Measurements from ENCODE around the gene TTC9.

The TTC9 gene

GRCh38 chr14:70641548-70642302 lies at the start of gene TTC9:
TSS of gene TTC9 (plus strand) at chr14:70641916. CDS start at chr14:70642130, 214 bp downstream.
- DNase-seq, result no peak

GRCh38 chr14:70594461-70594860 lies 47.3 kb upstream of the TTC9 start:
- DNase-seq, result no peak

GRCh38 chr14:70595443-70596185 lies 46.1 kb upstream of the TTC9 start:
- no peak for DNase-seq

GRCh38 chr14:70597731-70598130 lies 44.0 kb upstream of the TTC9 start:
- DNase-seq, result no peak

- no peak for DNase-seq
Measured at GRCh38 chr14:70599345-70599744, 42.4 kb upstream of the TTC9 start.

GRCh38 chr14:70600382-70601157 lies 41.1 kb upstream of the TTC9 start, which contains the start of gene MED6:
TSS of gene MED6 (minus strand) at chr14:70600655. CDS start at chr14:70600637, 18 bp downstream.
- DNase-seq, result peak; percentile 89

GRCh38 chr14:70601162-70601561 lies 40.6 kb upstream of the TTC9 start:
- no peak for DNase-seq

GRCh38 chr14:70602254-70602653 lies 39.5 kb upstream of the TTC9 start:
- no peak for DNase-seq

GRCh38 chr14:70611216-70611615 lies 30.5 kb upstream of the TTC9 start:
- DNase-seq, result no peak

GRCh38 chr14:70616646-70617045 lies 25.1 kb upstream of the TTC9 start:
- no peak for DNase-seq

GRCh38 chr14:70618314-70618713 lies 23.4 kb upstream of the TTC9 start:
- no peak for DNase-seq

- DNase-seq, result no peak
Measured at GRCh38 chr14:70619708-70620107, 22.0 kb upstream of the TTC9 start.

- peak; percentile 56 for DNase-seq
Measured at GRCh38 chr14:70622111-70622712, 19.5 kb upstream of the TTC9 start.

GRCh38 chr14:70624972-70625371 lies 16.7 kb upstream of the TTC9 start:
- DNase-seq, result no peak

GRCh38 chr14:70631948-70632347 lies 9.8 kb upstream of the TTC9 start:
- no peak for DNase-seq

GRCh38 chr14:70635971-70636595 lies 5.6 kb upstream of the TTC9 start:
- no peak for DNase-seq

GRCh38 chr14:70638416-70638815 lies 3.3 kb upstream of the TTC9 start:
- no peak for DNase-seq

- DNase-seq, result peak; percentile 48
Measured at GRCh38 chr14:70640938-70641547, 673 bp upstream of the TTC9 start.

- DNase-seq, result peak; percentile 30
Measured at GRCh38 chr14:70642303-70643235, 853 bp downstream of the TTC9 start.

- DNase-seq, result no peak
Measured at GRCh38 chr14:70643967-70644366, 2.3 kb downstream of the TTC9 start.

- no peak for DNase-seq
Measured at GRCh38 chr14:70645892-70646291, 4.2 kb downstream of the TTC9 start.
